Upper lobe of left lung (tissue), 4 donors: ENCODE measurements around the gene SPAG16.

ENCODE experiments used
- EP300 ChIP-seq, 4 donors: sonication (generic); formaldehyde crosslinking; IDR thresholded peaks; one replicate each; pipeline ENCODE4 v1.5.1; 2017; ENCODE audit warnings: antibody characterized with exemption in 4 of 4, control low read depth in 2 of 4
- POLR2A ChIP-seq, 4 donors: fragments of 450-650 bp; IDR thresholded peaks; one replicate each; pipeline ENCODE4 v1.5.1; 2016 to 2017; ENCODE audit warnings: antibody characterized with exemption in 4 of 4, mild to moderate bottlenecking in 2 of 4
- POLR2AphosphoS5 ChIP-seq, 2 donors: sonication (generic); formaldehyde crosslinking; IDR thresholded peaks; one replicate each; pipeline ENCODE4 v1.5.1; 2017; ENCODE audit warnings: antibody characterized with exemption in 2 of 2
- TF ChIP-seq, protein P1 (sequence below), 6 experiments: fragments of 450-650 bp in 4 of 6; fragments of 200-600 bp in 2 of 6; sonication (generic) in 2 of 6; IDR thresholded peaks; one replicate each; pipeline ENCODE4 v1.5.1; 2016 to 2019; ENCODE audit warnings: antibody characterized with exemption in 6 of 6

DNA sequence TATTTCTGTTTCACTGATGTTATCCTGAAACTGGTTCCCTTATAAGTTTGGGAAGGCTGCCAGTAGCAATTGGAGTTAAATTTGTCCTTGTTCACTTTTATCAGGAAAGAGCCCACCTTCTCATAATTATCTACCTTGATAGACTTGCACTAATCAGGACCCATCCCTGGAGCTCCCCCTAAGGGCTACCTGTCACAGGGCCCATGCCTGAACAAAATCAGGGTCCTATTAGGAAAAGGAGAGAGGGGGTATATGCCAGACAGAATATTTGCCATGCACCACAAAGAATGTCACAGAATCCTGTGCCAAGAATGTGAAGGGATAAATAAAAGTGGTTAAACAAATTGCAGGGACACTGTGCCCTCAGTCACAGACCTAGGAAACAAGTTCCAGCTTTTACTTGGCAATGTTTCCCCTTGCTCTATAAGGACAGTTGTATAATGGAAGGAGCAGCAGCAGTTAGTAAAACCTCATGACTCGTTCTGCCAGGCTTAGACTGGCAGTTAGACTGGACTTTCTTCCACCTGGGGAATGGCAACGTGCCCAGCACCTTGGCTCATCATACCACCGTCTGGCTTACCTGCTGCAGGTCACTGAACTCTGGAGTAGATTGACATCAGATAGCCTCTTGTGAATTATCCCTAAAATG lies 1094.3 kb downstream of the SPAG16 start:
- TF ChIP-seq, protein P1, sequence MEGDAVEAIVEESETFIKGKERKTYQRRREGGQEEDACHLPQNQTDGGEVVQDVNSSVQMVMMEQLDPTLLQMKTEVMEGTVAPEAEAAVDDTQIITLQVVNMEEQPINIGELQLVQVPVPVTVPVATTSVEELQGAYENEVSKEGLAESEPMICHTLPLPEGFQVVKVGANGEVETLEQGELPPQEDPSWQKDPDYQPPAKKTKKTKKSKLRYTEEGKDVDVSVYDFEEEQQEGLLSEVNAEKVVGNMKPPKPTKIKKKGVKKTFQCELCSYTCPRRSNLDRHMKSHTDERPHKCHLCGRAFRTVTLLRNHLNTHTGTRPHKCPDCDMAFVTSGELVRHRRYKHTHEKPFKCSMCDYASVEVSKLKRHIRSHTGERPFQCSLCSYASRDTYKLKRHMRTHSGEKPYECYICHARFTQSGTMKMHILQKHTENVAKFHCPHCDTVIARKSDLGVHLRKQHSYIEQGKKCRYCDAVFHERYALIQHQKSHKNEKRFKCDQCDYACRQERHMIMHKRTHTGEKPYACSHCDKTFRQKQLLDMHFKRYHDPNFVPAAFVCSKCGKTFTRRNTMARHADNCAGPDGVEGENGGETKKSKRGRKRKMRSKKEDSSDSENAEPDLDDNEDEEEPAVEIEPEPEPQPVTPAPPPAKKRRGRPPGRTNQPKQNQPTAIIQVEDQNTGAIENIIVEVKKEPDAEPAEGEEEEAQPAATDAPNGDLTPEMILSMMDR (IDR thresholded peaks at IDR 0.05): no peak
- TF ChIP-seq POLR2A (IDR thresholded peaks at IDR 0.05): no peak
- no peak for TF ChIP-seq POLR2AphosphoS5 (IDR thresholded peaks at IDR 0.05)
- TF ChIP-seq EP300 (IDR thresholded peaks at IDR 0.05): no peak
